ENCODE measurements around the gene CD63. TPM values are rescaled to one million over a fixed set of nuclear protein-coding genes. Genes with fewer than 3 reads are reported as not detected.

CD63 gene
- total RNA-seq, 1 experiment from 2014 or later, result 879 TPM

GRCh38 chr12:55736780-55737580 is 8.2 kb upstream of the CD63 start:
- ATAC-seq (peak; percentile 74), DNase-seq (ENCODE audit: low read depth, low spot score) (peak; percentile 59)
- intact Hi-C loops (cut with micrococcal nuclease; ENCODE audit: unreplicated experiment) (loop anchor here (1.0 to 5.0 kb wide), 2 partner anchors 77 to 80 kb away; partner anchors contain the start of genes ORMDL2 and SARNP), in situ Hi-C loops (cut with HindIII; ENCODE audit: low pct_unique_long_range_greater_than_20kb, low sequenced_read_pairs) (no loop called here)
- H3K36me3 ChIP-seq (ENCODE audit: control insufficient read depth, insufficient read depth, low read length), result no peaks in the 10 kb centered on the region
- H3K4me3 ChIP-seq (ENCODE audit: low read depth in 2 of 2, low read length in 2 of 2), result no peak overlapping the region
- peaks cover 7% of the 10 kb centered on the region for H3K4me1 ChIP-seq (ENCODE audit: control insufficient read depth, insufficient read depth, low read length)
- ChIA-PET POLR2A (no interaction called here), CTCF (interaction anchor here (0.5 to 2.7 kb wide), 4 partner anchors 13 to 158 kb away, joined by 3 to 17 read pairs (median 3); partner anchors contain the start of gene RDH5)
- no peak overlapping the region for H3K27ac ChIP-seq (ENCODE audit: low read length)
- TF ChIP-seq CTCF (IDR thresholded peaks at IDR 0.05) (peak; percentile 93), REST (IDR thresholded peaks at IDR 0.05; ENCODE audit: insufficient read depth in 1 of 2, low read depth in 2 of 2, low read length in 1 of 2) (no peak), POLR2AphosphoS5 (IDR thresholded peaks at IDR 0.05; ENCODE audit: low read depth, low read length) (no peak)
- H3K9me3 ChIP-seq (ENCODE audit: control insufficient read depth, insufficient read depth, low read depth, low read length), result no peaks in the 10 kb centered on the region
- BruUV-seq (replicated peaks), result no TSS peak
- no peaks in the 10 kb centered on the region for H3K27me3 ChIP-seq (ENCODE audit: control insufficient read depth, insufficient read depth, low read length)

- POLR2A ChIA-PET, result no interaction called here
- Histone ChIP-seq H3K27ac (ENCODE audit: low read length) (no peak overlapping the region), H3K27me3 (ENCODE audit: control insufficient read depth, insufficient read depth, low read length) (no peaks in the 10 kb centered on the region), H3K9me3 (ENCODE audit: control insufficient read depth, insufficient read depth, low read depth, low read length) (no peaks in the 10 kb centered on the region), H3K4me1 (ENCODE audit: control insufficient read depth, insufficient read depth, low read length) (peaks cover 6% of the 10 kb centered on the region), H3K4me3 (ENCODE audit: low read depth in 2 of 2, low read length in 2 of 2) (no peak overlapping the region), H3K36me3 (ENCODE audit: control insufficient read depth, insufficient read depth, low read length) (no peaks in the 10 kb centered on the region)
- intact Hi-C loops (cut with micrococcal nuclease; ENCODE audit: unreplicated experiment) (loop anchor here (5.0 kb wide), 1 partner anchor 81 kb away; the partner anchor contains the start of genes ORMDL2 and SARNP), in situ Hi-C loops (cut with HindIII; ENCODE audit: low pct_unique_long_range_greater_than_20kb, low sequenced_read_pairs) (no loop called here)
- DNase-seq (ENCODE audit: low read depth, low spot score), result no peak
- CTCF ChIA-PET, result interaction anchor here (0.6 kb wide), 1 partner anchor 333 kb away, joined by 9 read pairs; no protein-coding TSS in a partner anchor
- no TSS peak for BruUV-seq (replicated peaks)
- no peak for ATAC-seq
- TF ChIP-seq SIN3A (IDR thresholded peaks at IDR 0.05; ENCODE audit: borderline replicate concordance, insufficient read depth, low read depth, low read length) (no peak), REST (IDR thresholded peaks at IDR 0.05; ENCODE audit: insufficient read depth in 1 of 2, low read depth in 2 of 2, low read length in 1 of 2) (no peak), CTCF (IDR thresholded peaks at IDR 0.05) (no peak), POLR2AphosphoS5 (IDR thresholded peaks at IDR 0.05; ENCODE audit: low read depth, low read length) (no peak), TCF7L2 (IDR thresholded peaks at IDR 0.05; ENCODE audit: low read depth, low read length) (no peak)
These were observed 7.3 kb upstream of the CD63 start for GRCh38 chr12:55736076-55736475.
